ENCODE results near the gene TOM1L1. TPM values are rescaled to one million over a fixed set of nuclear protein-coding genes. Genes with fewer than 3 reads are reported as not detected.

TOM1L1 gene
- total RNA-seq, 2 experiments from 2014 or later = not detected

DNA sequence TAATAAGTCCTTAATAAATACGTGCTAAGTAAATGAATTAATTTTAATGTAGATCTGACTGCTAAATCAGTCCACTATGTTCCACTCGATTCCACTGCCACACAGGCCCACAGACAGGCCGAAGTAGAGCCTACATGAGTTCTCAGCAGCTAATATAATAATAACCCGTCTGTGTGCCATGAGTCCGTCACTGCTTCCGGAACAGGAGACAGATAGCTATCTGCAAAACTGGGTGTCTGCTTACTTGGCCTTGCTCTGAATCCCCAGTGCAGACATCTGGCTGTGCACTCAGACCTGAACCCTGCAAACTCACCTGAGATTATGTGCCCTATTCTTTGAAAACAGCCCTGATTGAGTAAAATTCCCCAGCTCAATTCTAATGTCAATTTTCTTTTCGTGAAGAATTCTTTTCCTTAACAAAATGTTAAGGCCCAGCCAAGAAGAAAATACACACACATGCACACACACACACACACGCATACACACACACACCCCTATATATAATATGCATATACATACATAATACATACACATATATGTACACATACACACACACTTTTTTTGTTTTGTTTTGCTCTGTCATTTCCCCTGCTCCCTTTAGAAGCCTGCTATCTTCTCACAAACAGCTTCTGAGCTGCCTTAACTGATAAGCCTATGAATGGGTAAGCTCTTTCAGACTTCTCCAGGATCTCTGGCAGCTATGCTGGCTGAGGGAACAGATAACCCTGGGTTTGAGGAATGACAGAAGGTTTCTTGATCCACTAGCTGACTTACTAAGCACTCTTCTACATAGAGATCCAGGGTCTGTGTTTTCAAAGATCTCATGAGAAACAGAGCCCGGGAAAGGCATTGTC, 39.8 kb upstream of the TOM1L1 start:
- ChIA-PET CTCF (ENCODE audit: unreplicated experiment) (no interaction called here), POLR2A (no interaction called here)
- no peak overlapping the region for H3K27ac ChIP-seq (ENCODE audit: low read depth, low read length, poor library complexity, severe bottlenecking)
- no peak overlapping the region for H3K4me2 ChIP-seq (ENCODE audit: low read length)
- DNase-seq (ENCODE audit: low spot score) = no peak
- no peaks in the 10 kb centered on the region for H3K9me2 ChIP-seq (ENCODE audit: insufficient read depth, low read length)
- H3K36me3 ChIP-seq (ENCODE audit: insufficient read depth, low read length) = no peaks in the 10 kb centered on the region
- H3K9me3 ChIP-seq (ENCODE audit: low read length) = no peaks in the 10 kb centered on the region
- H3K79me2 ChIP-seq (ENCODE audit: insufficient read depth, low read depth, low read length) = no peaks in the 10 kb centered on the region
- no TSS peak for BruUV-seq (replicated peaks)
- H2AFZ ChIP-seq (ENCODE audit: low read length) = no peak overlapping the region
- no peak overlapping the region for H3K4me3 ChIP-seq (ENCODE audit: low read depth, low read length, poor library complexity, severe bottlenecking)
- no peaks in the 10 kb centered on the region for H4K20me1 ChIP-seq (ENCODE audit: insufficient read depth, low read length)
- no peak for TF ChIP-seq EZH2phosphoT487 (IDR thresholded peaks at IDR 0.05; ENCODE audit: borderline replicate concordance, low read depth, low read length)
- TF ChIP-seq, protein P1, sequence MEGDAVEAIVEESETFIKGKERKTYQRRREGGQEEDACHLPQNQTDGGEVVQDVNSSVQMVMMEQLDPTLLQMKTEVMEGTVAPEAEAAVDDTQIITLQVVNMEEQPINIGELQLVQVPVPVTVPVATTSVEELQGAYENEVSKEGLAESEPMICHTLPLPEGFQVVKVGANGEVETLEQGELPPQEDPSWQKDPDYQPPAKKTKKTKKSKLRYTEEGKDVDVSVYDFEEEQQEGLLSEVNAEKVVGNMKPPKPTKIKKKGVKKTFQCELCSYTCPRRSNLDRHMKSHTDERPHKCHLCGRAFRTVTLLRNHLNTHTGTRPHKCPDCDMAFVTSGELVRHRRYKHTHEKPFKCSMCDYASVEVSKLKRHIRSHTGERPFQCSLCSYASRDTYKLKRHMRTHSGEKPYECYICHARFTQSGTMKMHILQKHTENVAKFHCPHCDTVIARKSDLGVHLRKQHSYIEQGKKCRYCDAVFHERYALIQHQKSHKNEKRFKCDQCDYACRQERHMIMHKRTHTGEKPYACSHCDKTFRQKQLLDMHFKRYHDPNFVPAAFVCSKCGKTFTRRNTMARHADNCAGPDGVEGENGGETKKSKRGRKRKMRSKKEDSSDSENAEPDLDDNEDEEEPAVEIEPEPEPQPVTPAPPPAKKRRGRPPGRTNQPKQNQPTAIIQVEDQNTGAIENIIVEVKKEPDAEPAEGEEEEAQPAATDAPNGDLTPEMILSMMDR (conservative IDR thresholded peaks at IDR 0.05; ENCODE audit: low read length) = no peak
- no peaks in the 10 kb centered on the region for H3K4me1 ChIP-seq (ENCODE audit: insufficient read depth, low read length, poor library complexity, severe bottlenecking)
- intact Hi-C loops (cut with micrococcal nuclease; ENCODE audit: unreplicated experiment) = no loop called here

DNA sequence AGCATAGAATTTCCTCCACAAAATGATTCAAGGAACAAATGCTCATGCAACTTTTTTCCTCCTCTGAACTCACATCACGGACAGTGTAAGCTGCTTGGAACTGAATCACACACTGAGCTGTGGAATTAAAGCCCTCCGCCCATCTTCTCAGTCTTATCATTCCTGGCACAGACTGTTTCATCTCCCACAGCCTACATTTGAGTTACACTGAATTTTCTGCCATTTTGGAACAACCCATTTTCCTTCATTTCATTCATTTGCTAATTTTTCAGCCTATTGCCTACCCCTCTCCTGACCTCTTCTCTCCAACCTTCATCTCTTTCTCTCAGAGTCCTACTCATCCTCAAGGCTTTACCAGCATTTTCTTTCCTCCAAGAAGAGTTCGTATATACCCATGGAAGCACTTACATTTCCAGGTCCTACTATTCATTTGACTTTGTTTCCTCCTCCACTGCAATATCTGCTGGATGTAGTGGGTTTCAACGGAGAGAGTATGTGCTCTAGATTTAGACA, 39.1 kb upstream of the TOM1L1 start:
- no TSS peak for BruUV-seq (replicated peaks)
- no peak overlapping the region for H2AFZ ChIP-seq (ENCODE audit: low read length)
- H3K36me3 ChIP-seq (ENCODE audit: insufficient read depth, low read length) = no peaks in the 10 kb centered on the region
- H3K9me2 ChIP-seq (ENCODE audit: insufficient read depth, low read length) = no peaks in the 10 kb centered on the region
- H3K9me3 ChIP-seq (ENCODE audit: low read length) = no peaks in the 10 kb centered on the region
- intact Hi-C loops (cut with micrococcal nuclease; ENCODE audit: unreplicated experiment) = no loop called here
- ChIA-PET POLR2A (no interaction called here), CTCF (ENCODE audit: unreplicated experiment) (no interaction called here)
- H3K4me2 ChIP-seq (ENCODE audit: low read length) = no peak overlapping the region
- no peaks in the 10 kb centered on the region for H3K79me2 ChIP-seq (ENCODE audit: insufficient read depth, low read depth, low read length)
- no peak overlapping the region for H3K27ac ChIP-seq (ENCODE audit: low read depth, low read length, poor library complexity, severe bottlenecking)
- TF ChIP-seq EZH2phosphoT487 (IDR thresholded peaks at IDR 0.05; ENCODE audit: borderline replicate concordance, low read depth, low read length) = no peak
- TF ChIP-seq, protein P1 (conservative IDR thresholded peaks at IDR 0.05; ENCODE audit: low read length) = no peak
- H3K4me3 ChIP-seq (ENCODE audit: low read depth, low read length, poor library complexity, severe bottlenecking) = no peak overlapping the region
- no peaks in the 10 kb centered on the region for H4K20me1 ChIP-seq (ENCODE audit: insufficient read depth, low read length)
- H3K4me1 ChIP-seq (ENCODE audit: insufficient read depth, low read length, poor library complexity, severe bottlenecking) = no peaks in the 10 kb centered on the region
- DNase-seq (ENCODE audit: low spot score) = no peak

DNA sequence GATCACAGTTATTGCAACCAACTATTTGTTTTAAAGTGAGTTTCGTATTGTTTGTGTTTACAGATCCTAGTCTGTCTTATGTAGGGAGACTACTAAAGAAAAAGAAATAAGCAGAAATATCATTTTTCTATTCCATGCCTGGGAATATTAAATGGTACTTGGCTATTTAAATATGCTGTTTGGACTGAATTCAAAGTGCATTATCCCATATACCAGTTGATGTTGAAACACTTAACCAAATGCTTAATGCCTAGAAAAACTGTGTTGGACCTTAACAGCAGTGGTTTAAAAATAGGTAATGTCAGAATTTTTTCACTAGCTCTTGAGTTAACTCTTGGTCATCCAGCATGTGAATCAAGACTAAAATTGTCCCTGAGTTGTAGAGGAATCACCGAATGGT, 37.5 kb upstream of the TOM1L1 start:
- no peak overlapping the region for H3K27ac ChIP-seq (ENCODE audit: low read depth, low read length, poor library complexity, severe bottlenecking)
- no peak overlapping the region for H3K4me3 ChIP-seq (ENCODE audit: low read depth, low read length, poor library complexity, severe bottlenecking)
- H2AFZ ChIP-seq (ENCODE audit: low read length) = no peak overlapping the region
- intact Hi-C loops (cut with micrococcal nuclease; ENCODE audit: unreplicated experiment) = no loop called here
- H3K36me3 ChIP-seq (ENCODE audit: insufficient read depth, low read length) = no peaks in the 10 kb centered on the region
- no peaks in the 10 kb centered on the region for H3K9me3 ChIP-seq (ENCODE audit: low read length)
- ChIA-PET CTCF (ENCODE audit: unreplicated experiment) (no interaction called here), POLR2A (no interaction called here)
- TF ChIP-seq, protein P1 (conservative IDR thresholded peaks at IDR 0.05; ENCODE audit: low read length) = no peak
- no peaks in the 10 kb centered on the region for H4K20me1 ChIP-seq (ENCODE audit: insufficient read depth, low read length)
- BruUV-seq (replicated peaks) = no TSS peak
- DNase-seq (ENCODE audit: low spot score) = no peak
- H3K9me2 ChIP-seq (ENCODE audit: insufficient read depth, low read length) = no peaks in the 10 kb centered on the region
- no peak overlapping the region for H3K4me2 ChIP-seq (ENCODE audit: low read length)
- no peaks in the 10 kb centered on the region for H3K4me1 ChIP-seq (ENCODE audit: insufficient read depth, low read length, poor library complexity, severe bottlenecking)
- H3K79me2 ChIP-seq (ENCODE audit: insufficient read depth, low read depth, low read length) = no peaks in the 10 kb centered on the region
